HepG2 (cell line): Measurements from ENCODE around the gene ZNF839. TPM values are rescaled to one million over a fixed set of nuclear protein-coding genes. Genes with fewer than 3 reads are reported as not detected.

Experiments used
- ARID5B ChIP-seq: IDR thresholded peaks from 2 replicates; pipeline ENCODE4 v1.4.0; 2020; ENCODE audit warnings: mild to moderate bottlenecking, missing genetic modification reagents
- DNMT1 ChIP-seq: sonication (generic); formaldehyde crosslinking; IDR thresholded peaks from 2 replicates; pipeline ENCODE4 v1.5.1; 2020; ENCODE audit warnings: mild to moderate bottlenecking, missing genetic modification reagents
- GMEB2 ChIP-seq: IDR thresholded peaks from 2 replicates; pipeline ENCODE4 v1.6.1; 2016; ENCODE audit warnings: missing biosample characterization, missing genetic modification reagents, low read depth
- HOXA7 ChIP-seq: sonication (generic); formaldehyde crosslinking; IDR thresholded peaks from 2 replicates; pipeline ENCODE4 v1.8.1; 2022; ENCODE audit warnings: mild to moderate bottlenecking, missing genetic modification reagents, moderate library complexity
- RAD51 ChIP-seq: fragments of 450-650 bp; IDR thresholded peaks from 2 replicates; pipeline ENCODE4 v1.6.1; 2016; ENCODE audit warnings: borderline replicate concordance
- RFX5 ChIP-seq: IDR thresholded peaks from 2 replicates; pipeline ENCODE4 v1.6.1; 2011; ENCODE audit warnings: low read depth, low read length, improper control_type of control experiment
- ZBTB38 ChIP-seq: sonication (generic); formaldehyde crosslinking; IDR thresholded peaks from 2 replicates; pipeline ENCODE4 v1.5.1; 2020; ENCODE audit warnings: mild to moderate bottlenecking, missing genetic modification reagents
- ZBTB7B ChIP-seq: sonication (generic); formaldehyde crosslinking; IDR thresholded peaks from 2 replicates; pipeline ENCODE4 v1.4.0; 2020; ENCODE audit warnings: missing genetic modification reagents
- ZMYM4 ChIP-seq: sonication (generic); formaldehyde crosslinking; IDR thresholded peaks from 2 replicates; pipeline ENCODE4 v1.8.1; 2023; ENCODE audit warnings: mild to moderate bottlenecking, missing genetic modification reagents
- ZNF280B ChIP-seq: sonication (generic); formaldehyde crosslinking; IDR thresholded peaks from 2 replicates; pipeline ENCODE4 v1.5.0; 2020; ENCODE audit warnings: missing genetic modification reagents, mild to moderate bottlenecking, borderline replicate concordance
- ZNF335 ChIP-seq: sonication (generic); formaldehyde crosslinking; IDR thresholded peaks from 2 replicates; pipeline ENCODE4 v1.4.0; 2020; ENCODE audit warnings: missing genetic modification reagents
- ZNF790 ChIP-seq: sonication (generic); formaldehyde crosslinking; IDR thresholded peaks from 2 replicates; pipeline ENCODE4 v1.8.0; 2022; ENCODE audit warnings: missing genetic modification reagents, mild to moderate bottlenecking, borderline replicate concordance
- ZNF883 ChIP-seq: sonication (generic); formaldehyde crosslinking; IDR thresholded peaks from 2 replicates; pipeline ENCODE4 v1.5.1; 2020; ENCODE audit warnings: mild to moderate bottlenecking, missing genetic modification reagents; ENCODE audit errors: not compliant biosample characterization
- polyA plus RNA-seq, 8 experiments: library from polyadenylated mRNA; depleted of rRNA in 3 of 8; stranded (reverse) in 7 of 8; unstranded in 1 of 8; fragments of >200 nt; fragmentation: Illumina TruSeq in 4 of 8; extraction: Trizol in 4 of 8; gene quantifications; 2 replicates each; pipeline versions ENCODE4 v1.2.1 to v1.2.3, GENCODE V29; 2011 to 2016; ENCODE audit warnings: low read depth in 4 of 8, missing spikeins in 1 of 8, mixed read lengths in 1 of 8; ENCODE audit not compliant: insufficient read depth in 1 of 8
- total RNA-seq, 5 experiments: library from RNA; depleted of rRNA; stranded (reverse); fragments of >200 nt; fragmentation: Illumina TruSeq; extraction: Trizol; gene quantifications; 2 replicates each; pipeline ENCODE4 v1.2.3, GENCODE V29; 2016; ENCODE audit warnings: low read depth in 1 of 5
- TF ChIP-seq, protein P1 (sequence below): sonication (generic); formaldehyde crosslinking; IDR thresholded peaks from 2 replicates; pipeline ENCODE4 v1.4.0; 2020; ENCODE audit warnings: mild to moderate bottlenecking, low read depth, missing genetic modification reagents
- TF ChIP-seq, protein P2 (sequence below): sonication (generic); formaldehyde crosslinking; IDR thresholded peaks from 2 replicates; pipeline ENCODE4 v1.4.0; 2020; ENCODE audit warnings: missing genetic modification reagents
- TF ChIP-seq, protein P3 (sequence below): sonication (generic); formaldehyde crosslinking; IDR thresholded peaks from 2 replicates; pipeline ENCODE4 v1.4.0; 2020; ENCODE audit warnings: missing genetic modification reagents, borderline replicate concordance

ZNF839 gene
- total and polyA plus RNA-seq, 2 of the 13 experiments (the other 11 are each of a cell fraction or from before 2014, with no cell fraction given), result 11.1 to 12.8 TPM

- TF ChIP-seq ZBTB38 (no peak), ZNF335 (CRISPR knock-in tag) (0 out of 2 replicates have a peak, but pooled peaks have one; percentile 20), DNMT1 (CRISPR knock-in tag) (no peak), ZNF790 (CRISPR knock-in tag) (no peak), GMEB2 (no peak), RAD51 (no peak), ZNF280B (no peak), ZNF883 (CRISPR knock-in tag) (no peak), ZBTB7B (CRISPR knock-in tag) (no peak), ZMYM4 (no peak), RFX5 (no peak), ARID5B (CRISPR knock-in tag) (no peak), HOXA7 (CRISPR knock-in tag) (no peak)
- TF ChIP-seq, protein P1, sequence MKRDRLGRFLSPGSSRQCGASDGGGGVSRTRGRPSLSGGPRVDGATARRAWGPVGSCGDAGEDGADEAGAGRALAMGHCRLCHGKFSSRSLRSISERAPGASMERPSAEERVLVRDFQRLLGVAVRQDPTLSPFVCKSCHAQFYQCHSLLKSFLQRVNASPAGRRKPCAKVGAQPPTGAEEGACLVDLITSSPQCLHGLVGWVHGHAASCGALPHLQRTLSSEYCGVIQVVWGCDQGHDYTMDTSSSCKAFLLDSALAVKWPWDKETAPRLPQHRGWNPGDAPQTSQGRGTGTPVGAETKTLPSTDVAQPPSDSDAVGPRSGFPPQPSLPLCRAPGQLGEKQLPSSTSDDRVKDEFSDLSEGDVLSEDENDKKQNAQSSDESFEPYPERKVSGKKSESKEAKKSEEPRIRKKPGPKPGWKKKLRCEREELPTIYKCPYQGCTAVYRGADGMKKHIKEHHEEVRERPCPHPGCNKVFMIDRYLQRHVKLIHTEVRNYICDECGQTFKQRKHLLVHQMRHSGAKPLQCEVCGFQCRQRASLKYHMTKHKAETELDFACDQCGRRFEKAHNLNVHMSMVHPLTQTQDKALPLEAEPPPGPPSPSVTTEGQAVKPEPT (CRISPR knock-in tag), result no peak
- TF ChIP-seq, protein P2, sequence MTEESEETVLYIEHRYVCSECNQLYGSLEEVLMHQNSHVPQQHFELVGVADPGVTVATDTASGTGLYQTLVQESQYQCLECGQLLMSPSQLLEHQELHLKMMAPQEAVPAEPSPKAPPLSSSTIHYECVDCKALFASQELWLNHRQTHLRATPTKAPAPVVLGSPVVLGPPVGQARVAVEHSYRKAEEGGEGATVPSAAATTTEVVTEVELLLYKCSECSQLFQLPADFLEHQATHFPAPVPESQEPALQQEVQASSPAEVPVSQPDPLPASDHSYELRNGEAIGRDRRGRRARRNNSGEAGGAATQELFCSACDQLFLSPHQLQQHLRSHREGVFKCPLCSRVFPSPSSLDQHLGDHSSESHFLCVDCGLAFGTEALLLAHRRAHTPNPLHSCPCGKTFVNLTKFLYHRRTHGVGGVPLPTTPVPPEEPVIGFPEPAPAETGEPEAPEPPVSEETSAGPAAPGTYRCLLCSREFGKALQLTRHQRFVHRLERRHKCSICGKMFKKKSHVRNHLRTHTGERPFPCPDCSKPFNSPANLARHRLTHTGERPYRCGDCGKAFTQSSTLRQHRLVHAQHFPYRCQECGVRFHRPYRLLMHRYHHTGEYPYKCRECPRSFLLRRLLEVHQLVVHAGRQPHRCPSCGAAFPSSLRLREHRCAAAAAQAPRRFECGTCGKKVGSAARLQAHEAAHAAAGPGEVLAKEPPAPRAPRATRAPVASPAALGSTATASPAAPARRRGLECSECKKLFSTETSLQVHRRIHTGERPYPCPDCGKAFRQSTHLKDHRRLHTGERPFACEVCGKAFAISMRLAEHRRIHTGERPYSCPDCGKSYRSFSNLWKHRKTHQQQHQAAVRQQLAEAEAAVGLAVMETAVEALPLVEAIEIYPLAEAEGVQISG (CRISPR knock-in tag), result 0 out of 2 replicates have a peak, but pooled peaks have one; percentile 6
- TF ChIP-seq, protein P3, sequence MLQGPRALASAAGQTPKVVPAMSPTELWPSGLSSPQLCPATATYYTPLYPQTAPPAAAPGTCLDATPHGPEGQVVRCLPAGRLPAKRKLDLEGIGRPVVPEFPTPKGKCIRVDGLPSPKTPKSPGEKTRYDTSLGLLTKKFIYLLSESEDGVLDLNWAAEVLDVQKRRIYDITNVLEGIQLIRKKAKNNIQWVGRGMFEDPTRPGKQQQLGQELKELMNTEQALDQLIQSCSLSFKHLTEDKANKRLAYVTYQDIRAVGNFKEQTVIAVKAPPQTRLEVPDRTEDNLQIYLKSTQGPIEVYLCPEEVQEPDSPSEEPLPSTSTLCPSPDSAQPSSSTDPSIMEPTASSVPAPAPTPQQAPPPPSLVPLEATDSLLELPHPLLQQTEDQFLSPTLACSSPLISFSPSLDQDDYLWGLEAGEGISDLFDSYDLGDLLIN (CRISPR knock-in tag), result no peak
These were observed 1.8 kb upstream of the ZNF839 start (continued) for GRCh38 chr14:102317564-102318248.
